ENCODE data around the gene DNAH17.

- no peak for TF ChIP-seq EZH2 (IDR thresholded peaks at IDR 0.05; ENCODE audit: low read depth)
- no peak for TF ChIP-seq CTCF (conservative IDR thresholded peaks at IDR 0.05)
Observed at GRCh38 chr17:78460951-78461798, 116.0 kb downstream of the DNAH17 start.
